Ovary (tissue), 3 donors: ENCODE data around the gene ACVR2B.

Experiments
- CTCF ChIP-seq, 3 donors: fragments of 450-650 bp in 2 of 3; fragments of 200-600 bp in 1 of 3; IDR thresholded peaks; one replicate each; pipeline versions ENCODE4 v1.5.1 to v1.8.0; 2016 to 2022; ENCODE audit warnings: antibody characterized with exemption in 3 of 3, mild to moderate bottlenecking in 1 of 3
- POLR2A ChIP-seq: fragments of 450-650 bp; IDR thresholded peaks from one replicate; pipeline ENCODE4 v1.6.1; 2017; ENCODE audit warnings: antibody characterized with exemption, mild to moderate bottlenecking, moderate library complexity
- donor health status: DM: no; HTN: no; CAD: no.

- TF ChIP-seq POLR2A (no peak), CTCF (IDR thresholded peaks at IDR 0.05) (no peak)
Measured at GRCh38 chr3:38488949-38489348, 35.3 kb downstream of the ACVR2B start.
